Vagina (tissue), 2 donors: Measurements from ENCODE around the gene ADGRE1.

Source experiments
- CTCF ChIP-seq, 3 experiments: fragments of 450-650 bp in 2 of 3; fragments of 200-600 bp in 1 of 3; sonication (generic) in 1 of 3; IDR thresholded peaks; one replicate each; pipeline ENCODE4 v1.5.1; 2017 to 2019; ENCODE audit warnings: antibody characterized with exemption in 3 of 3, mild to moderate bottlenecking in 2 of 3, moderate library complexity in 2 of 3
- POLR2A ChIP-seq, 2 donors: fragments of 450-650 bp; IDR thresholded peaks; one replicate each; pipeline ENCODE4 v1.6.1; 2017; ENCODE audit warnings: antibody characterized with exemption in 2 of 2, mild to moderate bottlenecking in 2 of 2, moderate library complexity in 2 of 2

- TF ChIP-seq CTCF (IDR thresholded peaks at IDR 0.05): no peak
- TF ChIP-seq POLR2A (IDR thresholded peaks at IDR 0.05): no peak
Measured at GRCh38 chr19:6963937-6964336, 76.6 kb downstream of the ADGRE1 start.
